HG03135 (cell line): Measurements from ENCODE around the gene CETP.
A peak's percentile ranks its signal among the peaks of the same experiment; 100 is the strongest.
"Not testable (repeated sequence)": the region's sequence is repeated elsewhere in the genome, so short reads cannot be mapped to it uniquely, and the experiment has no call there.

Experiments
- ATAC-seq: cut with Tn5 transposase; IDR thresholded peaks from one replicate; pipeline ENCODE4 v1.9.1; 2021; ENCODE audit warnings: mild to moderate bottlenecking, moderate library complexity; ENCODE audit not compliant: unreplicated experiment

CETP gene

GRCh38 chr16:56953006-56953405 is 8.7 kb upstream of the CETP start:
- ATAC-seq: no peak

GRCh38 chr16:56956076-56956475 is 5.7 kb upstream of the CETP start:
- ATAC-seq: no peak

- no peak for ATAC-seq
These were observed 5.0 kb upstream of the CETP start for GRCh38 chr16:56956756-56957155.

- no peak for ATAC-seq
These were observed 969 bp upstream of the CETP start for GRCh38 chr16:56960681-56961281.

- ATAC-seq: no peak
These were observed 364 bp upstream of the CETP start for GRCh38 chr16:56961386-56961785.

GRCh38 chr16:56964243-56965148 is 2.7 kb downstream of the CETP start:
- no peak for ATAC-seq

GRCh38 chr16:56965149-56966092 is 3.7 kb downstream of the CETP start:
- ATAC-seq: no peak

- ATAC-seq: no peak
These were observed 4.3 kb downstream of the CETP start for GRCh38 chr16:56966093-56966475.

- ATAC-seq: no peak
These were observed 6.0 kb downstream of the CETP start for GRCh38 chr16:56967733-56968132.

- ATAC-seq: no peak
These were observed 8.0 kb downstream of the CETP start for GRCh38 chr16:56969769-56970168.

- ATAC-seq: peak; percentile 77
These were observed 9.4 kb downstream of the CETP start for GRCh38 chr16:56970934-56971767.

- no peak for ATAC-seq
These were observed 10.0 kb downstream of the CETP start for GRCh38 chr16:56971768-56972043.

- ATAC-seq: no peak
These were observed 10.9 kb downstream of the CETP start for GRCh38 chr16:56972403-56973293.

GRCh38 chr16:56973294-56973689 is 11.5 kb downstream of the CETP start:
- ATAC-seq: no peak

- ATAC-seq: not testable (repeated sequence)
These were observed 12.1 kb downstream of the CETP start for GRCh38 chr16:56973899-56974298.

- ATAC-seq: no peak
These were observed 13.0 kb downstream of the CETP start for GRCh38 chr16:56974549-56975300.

- no peak for ATAC-seq
These were observed 14.0 kb downstream of the CETP start for GRCh38 chr16:56975714-56976113.

GRCh38 chr16:56977216-56977615 is 15.5 kb downstream of the CETP start:
- ATAC-seq: no peak
